ENCODE data around the gene NAGS.

The NAGS gene

GRCh38 chr17:44023545-44024270, 19.3 kb downstream of the NAGS start:
- Histone ChIP-seq H3K4me3 (ENCODE audit: low read depth, low read length) (no peak overlapping the region), H3K9me3 (ENCODE audit: control insufficient read depth, insufficient read depth, low read depth, low read length) (no peaks in the 10 kb centered on the region), H3K4me1 (ENCODE audit: control insufficient read depth, insufficient read depth, low read length) (no peaks in the 10 kb centered on the region), H3K36me3 (ENCODE audit: control insufficient read depth in 2 of 2, insufficient read depth in 1 of 2, low read length in 2 of 2) (peaks cover 4 to 64% of the 10 kb centered on the region in 2 experiments; a peak in 2 of 3 replicates), H3K27ac (ENCODE audit: extremely low read depth, low read depth, low read length) (no peak overlapping the region)
- CTCF ChIA-PET, result interaction anchor here (0.8 to 2.0 kb wide), 2 partner anchors 18 kb away, joined by 3 to 9 read pairs; no protein-coding TSS in a partner anchor
- POLR2A ChIA-PET, result interaction anchor here (0.6 kb wide), 1 partner anchor 38 kb away, joined by 5 read pairs; no protein-coding TSS in a partner anchor
- TF ChIP-seq ZNF184 (tag by site-specific recombination; IDR thresholded peaks at IDR 0.05) (no peak), ZNF2 (tag by site-specific recombination; IDR thresholded peaks at IDR 0.05) (no peak), ZNF324 (tag by site-specific recombination; IDR thresholded peaks at IDR 0.05) (no peak), ZNF488 (tag by site-specific recombination; IDR thresholded peaks at IDR 0.05) (no peak), ZBTB21 (tag by site-specific recombination; IDR thresholded peaks at IDR 0.05) (no peak), ZSCAN18 (tag by site-specific recombination; IDR thresholded peaks at IDR 0.05) (no peak), ZXDB (tag by site-specific recombination; IDR thresholded peaks at IDR 0.05) (no peak), ZNF561 (tag by site-specific recombination; IDR thresholded peaks at IDR 0.05; ENCODE audit: borderline replicate concordance) (no peak), PRDM1 (tag by site-specific recombination; IDR thresholded peaks at IDR 0.05) (no peak), ZFP3 (tag by site-specific recombination; IDR thresholded peaks at IDR 0.05; ENCODE audit: low read depth) (no peak), ZNF169 (tag by site-specific recombination; IDR thresholded peaks at IDR 0.05) (no peak), ZNF530 (tag by site-specific recombination; IDR thresholded peaks at IDR 0.05; ENCODE audit: low read depth) (no peak), ZNF280C (tag by site-specific recombination; IDR thresholded peaks at IDR 0.05) (no peak), SCRT2 (tag by site-specific recombination; IDR thresholded peaks at IDR 0.05) (no peak), ZNF16 (tag by site-specific recombination; IDR thresholded peaks at IDR 0.05; ENCODE audit: low read depth) (no peak), REPIN1 (tag by site-specific recombination; IDR thresholded peaks at IDR 0.05; ENCODE audit: low read depth) (no peak), WT1 (tag by site-specific recombination; IDR thresholded peaks at IDR 0.05) (no peak), ZBTB20 (tag by site-specific recombination; IDR thresholded peaks at IDR 0.05) (no peak), RBAK (tag by site-specific recombination; IDR thresholded peaks at IDR 0.05) (no peak), ZBTB44 (tag by site-specific recombination; IDR thresholded peaks at IDR 0.05) (no peak)

All from HEK293 (cell line).